Measurements from ENCODE around the gene USP31.
"Not testable (repeated sequence)": the region's sequence is repeated elsewhere in the genome, so short reads cannot be mapped to it uniquely, and the experiment has no call there.

GRCh38 chr16:23094136-23094535 lies 55.1 kb downstream of the USP31 start:
- TF ChIP-seq CTCF, POLR2AphosphoS5, POLR2A (IDR thresholded peaks at IDR 0.05): not testable (repeated sequence)

All from prostate gland (tissue), 2 donors.